Measurements from ENCODE around the gene GPC6. TPM values are rescaled to one million over a fixed set of nuclear protein-coding genes. Genes with fewer than 3 reads are reported as not detected.

The GPC6 gene
- total RNA-seq, 1 experiment from 2014 or later, result 0.22 TPM

DNA sequence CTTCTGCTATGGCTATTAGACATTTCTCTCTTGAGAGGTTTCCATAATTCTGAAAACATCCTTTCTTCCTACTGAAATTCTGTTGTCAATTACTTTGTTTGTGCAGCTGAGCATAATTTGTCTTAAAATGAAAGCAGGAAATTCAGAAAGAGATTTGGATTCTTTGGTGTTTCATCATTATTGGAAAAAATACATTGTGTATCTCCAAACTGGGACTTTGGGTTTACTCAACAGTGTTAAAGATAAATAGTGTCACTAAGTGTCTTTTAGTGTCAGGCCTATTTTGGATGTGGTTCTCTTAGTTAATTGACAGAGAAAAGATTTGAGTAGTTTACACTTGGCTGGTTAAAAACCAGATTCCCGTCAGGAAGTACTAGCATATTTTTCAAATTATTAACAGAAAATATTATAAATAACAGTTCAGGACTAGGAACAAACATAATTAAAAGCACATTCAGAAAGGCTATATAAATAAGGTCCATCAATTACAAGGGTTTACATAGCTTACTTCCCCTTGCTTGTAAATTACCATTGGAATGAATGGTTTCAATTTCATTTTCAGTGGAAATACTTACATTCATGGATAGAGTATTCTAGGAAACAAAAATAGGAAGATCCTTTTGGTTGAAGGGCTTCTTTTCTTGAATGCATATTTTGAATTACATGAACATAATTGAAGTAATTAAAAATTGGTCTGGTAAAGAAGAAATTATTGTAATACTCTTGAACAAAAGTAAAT is 483.1 kb downstream of the GPC6 start:
- TF ChIP-seq POLR2A (IDR thresholded peaks at IDR 0.05; ENCODE audit: borderline replicate concordance, extremely low read depth, insufficient read depth, insufficient read length), result no peak
- Histone ChIP-seq H3K36me3 (ENCODE audit: control insufficient read depth in 1 of 2, insufficient read depth in 2 of 2, low read length in 2 of 2) (no peaks in the 10 kb centered on the region), H3K9me2 (ENCODE audit: insufficient read depth) (no peaks in the 10 kb centered on the region), H4K20me1 (ENCODE audit: insufficient read depth) (no peaks in the 10 kb centered on the region), H3K9me3 (ENCODE audit: control insufficient read depth in 1 of 2, insufficient read depth in 1 of 2, low read depth in 1 of 2, low read length in 2 of 2) (peaks cover 8 to 28% of the 10 kb centered on the region in 2 experiments; a peak in 2 of 4 replicates), H3K79me2 (ENCODE audit: insufficient read depth, low read length) (no peaks in the 10 kb centered on the region), H3K27me3 (ENCODE audit: insufficient read depth, low read length) (no peaks in the 10 kb centered on the region), H3K4me3 (replicated peaks in 1 of 2; ENCODE audit: low read depth in 1 of 2, low read length in 2 of 2) (no peak overlapping the region), H3K4me2 (ENCODE audit: low read length) (no peak overlapping the region), H3K27ac (ENCODE audit: low read depth, low read length) (no peak overlapping the region), H3K4me1 (ENCODE audit: control insufficient read depth in 1 of 2, insufficient read depth in 2 of 2, low read length in 2 of 2) (no peaks in the 10 kb centered on the region), H2AFZ (ENCODE audit: low read depth, low read length, poor library complexity, severe bottlenecking) (no peak overlapping the region), H3K9ac (ENCODE audit: low read length) (no peak overlapping the region)
- DNase-seq (ENCODE audit: low read depth, low spot score) (no peak), ATAC-seq (no peak)
- POLR2A ChIA-PET, result no interaction called here
- intact Hi-C loops (cut with micrococcal nuclease), result no loop called here
- RAD21 ChIA-PET (ENCODE audit: low non-redundant PET in 1 of 2, low total read pairs in 2 of 2, uncharacterized antibody in 2 of 2, unreplicated experiment in 2 of 2), result no interaction called here
- no TSS peak for BruUV-seq (replicated peaks)
- CTCF ChIA-PET, result no interaction called here

DNA sequence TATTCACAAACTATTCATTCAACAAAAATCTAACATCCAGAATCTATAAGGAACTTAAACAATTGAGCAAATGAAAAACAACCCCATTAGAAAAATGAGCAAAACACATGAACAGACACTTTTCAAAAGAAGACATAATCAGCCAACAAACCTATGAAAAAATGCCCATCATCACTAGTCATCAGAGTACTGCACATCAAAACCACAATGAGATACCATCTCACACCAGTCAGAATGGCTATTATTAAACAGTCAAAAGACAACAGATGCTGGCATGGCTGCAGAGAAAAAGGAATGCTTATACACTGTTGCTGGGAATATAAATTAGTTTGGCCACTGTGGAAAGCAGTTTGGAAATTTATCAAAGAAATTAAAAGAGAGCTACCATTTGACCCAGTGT is 487.6 kb downstream of the GPC6 start:
- Histone ChIP-seq H3K9me3 (ENCODE audit: control insufficient read depth in 1 of 2, insufficient read depth in 1 of 2, low read depth in 1 of 2, low read length in 2 of 2) (peaks cover 3 to 25% of the 10 kb centered on the region in 2 experiments; a peak in 2 of 4 replicates), H4K20me1 (ENCODE audit: insufficient read depth) (no peaks in the 10 kb centered on the region), H3K4me3 (replicated peaks in 1 of 2; ENCODE audit: low read depth in 1 of 2, low read length in 2 of 2) (no peak overlapping the region), H3K27me3 (ENCODE audit: insufficient read depth, low read length) (no peaks in the 10 kb centered on the region), H3K27ac (ENCODE audit: low read depth, low read length) (no peak overlapping the region), H3K79me2 (ENCODE audit: insufficient read depth, low read length) (no peaks in the 10 kb centered on the region), H3K4me2 (ENCODE audit: low read length) (no peak overlapping the region), H2AFZ (ENCODE audit: low read depth, low read length, poor library complexity, severe bottlenecking) (no peak overlapping the region), H3K9me2 (ENCODE audit: insufficient read depth) (no peaks in the 10 kb centered on the region), H3K4me1 (ENCODE audit: control insufficient read depth in 1 of 2, insufficient read depth in 2 of 2, low read length in 2 of 2) (no peaks in the 10 kb centered on the region), H3K36me3 (ENCODE audit: control insufficient read depth in 1 of 2, insufficient read depth in 2 of 2, low read length in 2 of 2) (no peaks in the 10 kb centered on the region), H3K9ac (ENCODE audit: low read length) (no peak overlapping the region)
- no TSS peak for BruUV-seq (replicated peaks)
- TF ChIP-seq CEBPB (IDR thresholded peaks at IDR 0.05; ENCODE audit: low read depth) (no peak), SIN3A (IDR thresholded peaks at IDR 0.05; ENCODE audit: low read depth) (no peak), SP1 (IDR thresholded peaks at IDR 0.05; ENCODE audit: low read depth) (no peak), ELF1 (IDR thresholded peaks at IDR 0.05; ENCODE audit: borderline replicate concordance, low read depth) (no peak), YY1 (IDR thresholded peaks at IDR 0.05; ENCODE audit: extremely low read depth, insufficient replicate concordance, low read depth, low read length) (no peak), TCF7L2 (IDR thresholded peaks at IDR 0.05; ENCODE audit: borderline replicate concordance, extremely low read depth, insufficient read depth, insufficient read length) (no peak), ZFX (IDR thresholded peaks at IDR 0.05) (no peak), EZH2phosphoT487 (IDR thresholded peaks at IDR 0.05; ENCODE audit: borderline replicate concordance) (no peak), RAD21 (IDR thresholded peaks at IDR 0.05; ENCODE audit: low read depth) (no peak), EGR1 (IDR thresholded peaks at IDR 0.05; ENCODE audit: low read depth) (no peak), ZNF274 (IDR thresholded peaks at IDR 0.05; ENCODE audit: low read depth, low read length) (no peak), FOSL1 (IDR thresholded peaks at IDR 0.05; ENCODE audit: low read depth) (no peak)
- TF ChIP-seq, protein P1, sequence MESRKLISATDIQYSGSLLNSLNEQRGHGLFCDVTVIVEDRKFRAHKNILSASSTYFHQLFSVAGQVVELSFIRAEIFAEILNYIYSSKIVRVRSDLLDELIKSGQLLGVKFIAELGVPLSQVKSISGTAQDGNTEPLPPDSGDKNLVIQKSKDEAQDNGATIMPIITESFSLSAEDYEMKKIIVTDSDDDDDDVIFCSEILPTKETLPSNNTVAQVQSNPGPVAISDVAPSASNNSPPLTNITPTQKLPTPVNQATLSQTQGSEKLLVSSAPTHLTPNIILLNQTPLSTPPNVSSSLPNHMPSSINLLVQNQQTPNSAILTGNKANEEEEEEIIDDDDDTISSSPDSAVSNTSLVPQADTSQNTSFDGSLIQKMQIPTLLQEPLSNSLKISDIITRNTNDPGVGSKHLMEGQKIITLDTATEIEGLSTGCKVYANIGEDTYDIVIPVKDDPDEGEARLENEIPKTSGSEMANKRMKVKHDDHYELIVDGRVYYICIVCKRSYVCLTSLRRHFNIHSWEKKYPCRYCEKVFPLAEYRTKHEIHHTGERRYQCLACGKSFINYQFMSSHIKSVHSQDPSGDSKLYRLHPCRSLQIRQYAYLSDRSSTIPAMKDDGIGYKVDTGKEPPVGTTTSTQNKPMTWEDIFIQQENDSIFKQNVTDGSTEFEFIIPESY (IDR thresholded peaks at IDR 0.05; ENCODE audit: extremely low read depth, insufficient replicate concordance, low read length), result no peak
- TF ChIP-seq, protein P2, sequence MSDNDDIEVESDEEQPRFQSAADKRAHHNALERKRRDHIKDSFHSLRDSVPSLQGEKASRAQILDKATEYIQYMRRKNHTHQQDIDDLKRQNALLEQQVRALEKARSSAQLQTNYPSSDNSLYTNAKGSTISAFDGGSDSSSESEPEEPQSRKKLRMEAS (IDR thresholded peaks at IDR 0.05), result no peak
- TF ChIP-seq, protein P3, sequence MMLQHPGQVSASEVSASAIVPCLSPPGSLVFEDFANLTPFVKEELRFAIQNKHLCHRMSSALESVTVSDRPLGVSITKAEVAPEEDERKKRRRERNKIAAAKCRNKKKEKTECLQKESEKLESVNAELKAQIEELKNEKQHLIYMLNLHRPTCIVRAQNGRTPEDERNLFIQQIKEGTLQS (IDR thresholded peaks at IDR 0.05), result no peak
- ChIA-PET POLR2A (no interaction called here), RAD21 (ENCODE audit: low non-redundant PET in 1 of 2, low total read pairs in 2 of 2, uncharacterized antibody in 2 of 2, unreplicated experiment in 2 of 2) (no interaction called here), CTCF (no interaction called here)
- no peak for ATAC-seq
- DNase-seq (ENCODE audit: low read depth, low spot score), result no peak
- intact Hi-C loops (cut with micrococcal nuclease), result no loop called here
